HG03442 (cell line): ENCODE measurements around the gene NUBPL.
"Not testable (repeated sequence)": the region's sequence is repeated elsewhere in the genome, so short reads cannot be mapped to it uniquely, and the experiment has no call there.

Experiments used
- ATAC-seq: cut with Tn5 transposase; IDR thresholded peaks from one replicate; pipeline ENCODE4 v1.9.1; 2021; ENCODE audit warnings: mild to moderate bottlenecking, moderate library complexity; ENCODE audit not compliant: unreplicated experiment

NUBPL gene

DNA sequence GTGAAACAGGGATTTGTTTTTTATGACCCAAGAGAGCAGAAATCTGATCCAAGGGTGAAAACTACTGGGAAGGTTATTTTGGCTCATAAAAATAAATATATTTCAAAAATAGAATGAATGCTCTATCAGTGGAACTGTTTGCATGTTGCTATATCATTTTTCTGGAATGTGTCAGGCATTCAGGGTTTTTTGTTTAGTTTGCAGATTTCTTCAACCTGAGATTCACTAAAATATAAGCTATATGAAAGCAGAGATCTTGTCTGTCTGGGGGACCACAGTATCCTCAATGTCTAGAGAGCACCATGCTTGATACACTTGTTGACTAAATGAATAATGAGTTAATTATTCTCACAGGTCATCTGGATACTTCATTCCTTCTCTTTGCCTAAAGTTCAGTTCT lies 165.1 kb downstream of the NUBPL start:
- ATAC-seq: no peak

GRCh38 chr14:31727797-31728196 lies 166.6 kb downstream of the NUBPL start:
- no peak for ATAC-seq

DNA sequence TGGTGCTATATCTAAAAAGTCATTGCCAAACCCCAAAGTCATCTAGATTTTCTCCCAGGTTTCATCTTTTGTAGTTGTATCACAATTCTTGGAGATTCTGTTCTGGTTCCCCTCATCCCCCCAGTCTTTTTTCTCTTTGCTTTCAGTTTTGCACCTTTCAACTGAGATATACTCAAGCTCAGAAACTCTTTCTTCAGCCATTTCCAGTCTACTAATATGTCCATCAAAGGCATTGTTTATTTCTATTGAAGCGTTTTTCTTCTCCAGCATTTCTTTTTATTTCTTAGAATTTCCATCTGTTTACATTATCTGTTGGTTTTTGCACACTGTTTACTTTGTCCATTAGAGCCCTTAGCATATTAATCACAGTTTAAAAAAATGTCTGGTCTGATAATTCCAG lies 179.5 kb downstream of the NUBPL start:
- no peak for ATAC-seq

DNA sequence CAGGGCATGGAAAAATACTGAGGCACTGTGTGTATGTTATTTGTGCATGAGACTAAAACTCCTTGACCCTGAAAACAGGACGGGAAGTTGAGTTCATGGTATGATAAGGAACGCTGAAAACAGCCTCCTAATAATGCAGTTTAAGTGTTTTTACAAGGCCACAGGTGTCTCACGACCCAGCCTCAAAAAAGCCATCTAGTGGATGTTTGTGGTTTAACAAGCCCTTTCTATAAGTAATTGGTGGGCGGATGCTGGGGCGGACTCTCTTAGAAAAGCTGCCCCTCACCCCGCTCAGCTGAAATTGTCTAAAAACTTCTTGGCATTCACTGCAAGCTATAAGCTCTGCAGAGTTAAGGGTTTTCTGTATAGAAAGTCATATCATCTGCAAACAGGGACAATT lies 184.5 kb downstream of the NUBPL start:
- ATAC-seq: no peak

GRCh38 chr14:31746326-31746725 lies 185.1 kb downstream of the NUBPL start:
- no peak for ATAC-seq

- no peak for ATAC-seq
Observed at GRCh38 chr14:31749275-31749674, 188.1 kb downstream of the NUBPL start.

DNA sequence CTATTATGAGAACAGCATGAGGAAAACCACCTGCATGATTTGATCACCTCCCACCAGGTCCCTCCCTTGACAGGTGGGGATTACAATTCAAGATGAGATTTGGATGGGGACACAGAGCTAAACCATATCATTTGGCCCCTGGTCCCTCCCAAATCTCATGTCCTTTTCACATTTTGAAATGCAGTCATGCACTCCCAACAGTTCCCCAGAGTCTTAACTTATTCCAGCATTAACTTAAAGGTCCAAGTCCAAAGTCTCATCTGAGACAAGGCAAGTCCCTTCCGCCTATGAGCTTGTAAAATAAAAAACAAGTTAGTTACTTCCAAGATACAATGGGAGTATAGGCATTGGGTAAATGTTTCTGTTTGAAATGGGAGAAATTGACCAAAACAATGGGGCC lies 189.8 kb downstream of the NUBPL start:
- ATAC-seq: not testable (repeated sequence)

DNA sequence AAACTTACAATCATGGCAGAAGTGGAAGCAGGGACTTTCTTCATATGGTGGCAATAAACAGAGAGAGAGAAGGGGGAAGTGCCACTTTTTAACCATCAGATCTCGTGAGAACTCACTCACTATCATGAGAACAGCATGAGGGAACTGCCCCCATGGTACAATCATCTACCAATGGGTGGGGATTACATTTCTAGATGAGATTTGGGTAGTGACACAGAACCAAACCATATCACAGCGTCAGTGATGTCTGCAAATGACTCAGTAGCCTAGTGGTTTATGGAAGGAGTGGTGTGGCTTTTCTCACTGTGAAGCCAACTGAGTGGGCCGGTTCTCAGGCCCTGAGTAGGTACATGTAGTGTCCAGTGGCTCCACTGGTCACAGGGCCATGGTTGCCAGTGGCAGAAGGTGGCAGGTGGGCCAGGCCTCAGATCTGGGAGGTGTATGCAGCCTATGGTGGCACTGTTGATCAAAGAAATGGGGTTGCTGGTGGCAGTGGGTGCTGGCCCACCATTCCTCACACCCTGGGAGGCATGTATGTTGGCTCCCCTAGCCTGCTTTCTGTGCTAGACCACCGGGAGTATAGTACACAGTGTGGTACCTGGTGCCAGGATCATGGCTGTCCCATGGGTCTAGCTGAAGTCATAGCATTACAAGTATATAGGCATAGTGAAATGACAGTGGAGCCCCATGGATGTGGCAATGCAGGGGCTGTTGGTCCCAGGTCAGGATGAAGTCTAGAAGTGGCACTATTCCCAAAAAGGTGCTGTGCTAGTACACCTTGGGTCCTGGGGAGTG lies 191.9 kb downstream of the NUBPL start:
- ATAC-seq: no peak

- ATAC-seq: no peak
Observed at GRCh38 chr14:31758941-31759340, 197.7 kb downstream of the NUBPL start.

DNA sequence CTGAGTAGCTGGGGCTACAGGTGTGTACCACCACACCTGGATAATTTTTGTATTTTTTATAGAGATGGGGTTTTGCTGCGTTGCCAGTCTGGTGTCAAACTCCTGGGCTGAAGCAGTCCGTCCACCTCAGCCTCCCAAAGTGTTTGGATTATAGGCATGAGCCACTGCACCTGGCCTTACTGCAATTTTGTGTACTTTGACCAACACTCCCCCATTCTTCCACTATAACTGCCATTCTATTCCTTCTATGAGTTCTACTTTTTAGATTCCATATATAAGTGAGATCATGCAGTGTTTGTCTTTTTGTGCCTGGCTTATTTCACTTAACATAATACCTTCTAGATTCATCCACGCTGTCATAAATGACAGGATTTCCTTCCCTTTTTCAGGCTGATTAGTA lies 199.1 kb downstream of the NUBPL start:
- no peak for ATAC-seq

- no peak for ATAC-seq
Observed at GRCh38 chr14:31761325-31761724, 200.1 kb downstream of the NUBPL start.

GRCh38 chr14:31763041-31763440 lies 201.8 kb downstream of the NUBPL start:
- no peak for ATAC-seq

DNA sequence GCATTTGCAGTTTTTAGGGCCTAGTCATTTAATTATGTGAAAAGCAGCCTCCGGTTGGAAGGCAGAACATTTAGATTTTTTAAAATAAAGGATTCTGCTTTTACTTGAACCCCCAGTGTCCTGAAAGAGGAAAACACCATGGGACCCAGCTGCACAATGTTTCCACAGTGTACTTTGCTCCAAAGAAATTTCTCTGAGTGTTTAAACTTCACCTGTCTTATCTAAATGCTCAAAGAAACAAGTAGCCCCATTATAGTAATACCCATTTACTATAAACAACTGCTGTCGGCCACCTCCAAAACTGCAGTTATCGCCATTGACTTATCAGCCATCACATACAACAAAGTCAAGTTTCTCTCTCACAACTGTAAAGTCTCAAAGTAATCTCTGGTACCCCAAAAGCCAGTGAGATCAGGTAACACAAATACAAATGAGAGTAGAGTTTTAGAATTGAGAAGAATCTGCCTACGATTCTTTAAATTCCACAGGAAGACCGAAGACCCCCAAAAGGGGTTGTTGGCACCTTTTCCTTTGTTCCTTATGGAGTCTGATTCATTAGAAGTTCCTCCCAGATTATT lies 205.2 kb downstream of the NUBPL start:
- ATAC-seq: no peak

GRCh38 chr14:31768355-31768754 lies 207.2 kb downstream of the NUBPL start:
- no peak for ATAC-seq

GRCh38 chr14:31770271-31770670 lies 209.1 kb downstream of the NUBPL start:
- ATAC-seq: no peak

- ATAC-seq: no peak
Observed at GRCh38 chr14:31774567-31774966, 213.4 kb downstream of the NUBPL start.

DNA sequence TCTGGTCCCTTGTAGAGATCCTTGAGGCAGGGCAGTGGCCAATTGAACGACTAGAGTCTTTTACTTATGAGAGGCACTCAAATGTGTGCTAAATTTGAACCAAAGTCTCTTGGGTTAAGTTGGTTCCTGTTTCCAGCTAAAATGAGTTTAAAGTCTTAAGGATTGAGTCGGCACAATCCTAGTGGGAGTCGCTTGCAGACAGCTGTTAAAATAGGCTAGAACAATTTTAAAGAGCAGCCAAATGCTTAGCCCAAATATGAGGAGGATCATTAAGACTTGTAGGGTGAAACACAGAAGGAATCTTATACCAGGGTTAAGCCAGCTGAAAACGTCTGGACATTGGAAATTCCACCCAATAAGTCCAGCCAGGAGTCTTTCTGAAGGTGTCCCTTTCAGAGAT lies 216.1 kb downstream of the NUBPL start:
- ATAC-seq: no peak

- no peak for ATAC-seq
Observed at GRCh38 chr14:31781578-31781977, 220.4 kb downstream of the NUBPL start.

DNA sequence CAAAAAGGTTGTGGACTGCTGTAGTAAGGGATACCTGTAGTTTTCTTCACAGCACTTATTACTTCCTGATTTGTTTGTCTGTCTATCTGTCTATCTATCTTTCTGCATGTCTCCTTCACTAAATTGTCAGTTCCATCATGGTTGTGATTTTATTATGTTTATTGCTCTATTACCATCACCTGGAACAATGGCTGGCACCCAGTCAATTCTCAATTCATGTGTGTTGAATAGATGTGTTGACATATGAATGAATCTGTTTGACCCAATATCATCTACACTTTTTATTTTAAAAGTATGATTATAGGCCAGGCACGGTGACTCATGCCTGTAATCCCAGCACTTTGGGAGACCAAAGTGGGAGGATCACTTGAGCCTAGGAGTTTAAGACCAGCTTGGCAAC lies 224.4 kb downstream of the NUBPL start:
- no peak for ATAC-seq

GRCh38 chr14:31787377-31787776 lies 226.2 kb downstream of the NUBPL start:
- ATAC-seq: no peak

DNA sequence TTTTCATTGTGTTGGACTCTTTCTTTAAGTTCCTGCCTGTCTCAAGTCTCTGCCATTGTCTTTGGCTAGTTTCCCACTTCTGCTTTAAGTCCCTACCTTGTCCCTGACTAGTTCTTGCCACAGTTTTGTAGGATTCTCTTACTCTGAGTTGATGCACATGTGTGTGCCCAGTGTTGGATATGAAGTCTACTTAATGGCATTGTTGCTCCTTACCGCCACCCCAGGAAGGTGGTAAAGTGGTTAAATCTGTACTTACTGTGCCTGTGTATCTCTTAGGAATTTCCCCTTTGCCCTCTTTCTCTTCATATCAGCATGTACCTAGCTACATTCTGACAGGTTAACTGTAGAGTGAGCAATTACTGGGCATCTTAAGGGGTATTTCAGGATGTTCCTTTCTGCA lies 227.1 kb downstream of the NUBPL start:
- ATAC-seq: no peak

DNA sequence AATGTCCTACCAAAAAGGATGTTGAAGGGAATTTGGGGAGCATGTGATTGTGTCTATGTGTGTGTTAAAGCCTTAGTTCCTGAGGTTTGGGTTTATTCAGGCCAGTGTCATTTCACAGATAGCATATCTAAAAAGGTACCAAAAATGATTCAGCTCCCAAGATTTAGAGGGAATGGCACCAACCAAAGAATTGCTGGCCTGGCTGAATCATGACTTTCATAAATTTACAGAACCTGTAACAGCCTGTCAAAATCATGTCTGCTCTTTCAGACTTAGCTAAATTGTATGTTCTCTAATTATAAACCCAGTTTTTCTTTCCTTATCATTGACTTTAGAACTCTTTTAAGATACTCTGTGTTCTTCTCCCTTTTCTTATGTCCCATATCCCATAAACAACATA lies 231.5 kb downstream of the NUBPL start:
- no peak for ATAC-seq

DNA sequence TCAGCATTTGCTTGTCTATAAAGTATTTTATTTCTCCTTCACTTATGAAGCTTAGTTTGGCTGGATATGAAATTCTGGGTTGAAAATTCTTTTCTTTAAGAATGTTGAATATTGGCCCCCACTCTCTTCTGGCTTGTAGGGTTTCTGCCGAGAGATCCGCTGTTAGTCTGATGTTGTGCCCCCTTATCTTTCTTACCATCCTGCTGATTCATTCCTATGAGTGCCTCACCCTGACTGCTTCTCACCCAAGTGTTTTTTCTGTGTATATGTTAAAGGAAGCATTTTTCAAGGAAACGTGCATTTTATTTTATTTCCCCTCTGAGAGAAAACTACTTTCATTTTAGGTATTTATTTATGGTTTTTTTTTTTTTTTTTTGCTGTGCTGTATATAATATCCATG lies 236.7 kb downstream of the NUBPL start:
- ATAC-seq: not testable (repeated sequence)
